CD14-positive monocyte (primary cell): Measurements from ENCODE around the gene RPS15. TPM values are rescaled to one million over a fixed set of nuclear protein-coding genes. Genes with fewer than 3 reads are reported as not detected.
"Not testable (repeated sequence)": the region's sequence is repeated elsewhere in the genome, so short reads cannot be mapped to it uniquely, and the experiment has no call there.

Experiments
- DNase-seq, 3 donors: peaks; one replicate each; pipeline ENCODE4 v3.0.0-alpha.2; 2011 to 2022
- H2AFZ ChIP-seq: 2 replicates; pipeline ENCODE4 v1.6.0; 2012; ENCODE audit warnings: mild to moderate bottlenecking, low read depth, low read length, inconsistent platforms; ENCODE audit not compliant: insufficient read depth, poor library complexity, severe bottlenecking
- H3K27ac ChIP-seq, 2 donors: 1 replicate in 1 of 2; 2 replicates in 1 of 2; pipeline ENCODE4 v1.5.1; 2012 to 2013; ENCODE audit warnings: low read length in 2 of 2, control low read depth in 1 of 2, inconsistent platforms in 1 of 2, low read depth in 1 of 2, mild to moderate bottlenecking in 1 of 2
- H3K27me3 ChIP-seq, 2 donors: one replicate each; pipeline versions ENCODE4 v1.6.0 to v1.6.1; 2011 to 2013; ENCODE audit warnings: low read length in 2 of 2; ENCODE audit not compliant: control insufficient read depth in 2 of 2, insufficient read depth in 2 of 2
- H3K36me3 ChIP-seq, 2 donors: replicated peaks in 1 of 2; 1 replicate in 1 of 2; 2 replicates in 1 of 2; pipeline versions ENCODE4 v1.5.1 to v1.6.1; 2012 to 2013; ENCODE audit warnings: low read length in 2 of 2, control low read depth in 1 of 2, inconsistent platforms in 1 of 2, mild to moderate bottlenecking in 1 of 2; ENCODE audit not compliant: insufficient read depth in 2 of 2, control insufficient read depth in 1 of 2
- H3K4me1 ChIP-seq, 2 donors: 1 replicate in 1 of 2; 2 replicates in 1 of 2; pipeline versions ENCODE4 v1.5.1 to v1.6.1; 2012 to 2013; ENCODE audit warnings: low read length in 2 of 2, control low read depth in 1 of 2, inconsistent platforms in 1 of 2, mild to moderate bottlenecking in 1 of 2, moderate library complexity in 1 of 2; ENCODE audit not compliant: insufficient read depth in 2 of 2, control insufficient read depth in 1 of 2
- H3K4me2 ChIP-seq: replicated peaks from 2 replicates; pipeline ENCODE3; 2012; ENCODE audit warnings: low read length, moderate library complexity, mild to moderate bottlenecking; ENCODE audit not compliant: poor library complexity, severe bottlenecking; ENCODE audit errors: extremely low read depth
- H3K4me3 ChIP-seq, 3 experiments: fragments of 200-600 bp in 1 of 3; sonication (generic) in 1 of 3; replicated peaks in 1 of 3; 1 replicate in 2 of 3; 2 replicates in 1 of 3; pipeline ENCODE4 v1.5.1; 2011 to 2013; ENCODE audit warnings: low read length in 3 of 3, mild to moderate bottlenecking in 3 of 3, control low read depth in 2 of 3, low read depth in 2 of 3, inconsistent platforms in 1 of 3, moderate library complexity in 1 of 3
- H3K79me2 ChIP-seq: 2 replicates; pipeline ENCODE4 v1.6.0; 2012; ENCODE audit warnings: mild to moderate bottlenecking, control low read depth, inconsistent platforms, low read length, moderate library complexity; ENCODE audit not compliant: insufficient read depth
- H3K9ac ChIP-seq: 2 replicates; pipeline ENCODE4 v1.6.0; 2017; ENCODE audit warnings: low read length, mild to moderate bottlenecking; ENCODE audit not compliant: insufficient read depth, poor library complexity, severe bottlenecking
- H3K9me3 ChIP-seq, 2 donors: replicated peaks in 1 of 2; 1 replicate in 1 of 2; 2 replicates in 1 of 2; pipeline versions ENCODE4 v1.5.1 to v1.6.1; 2012 to 2013; ENCODE audit warnings: low read length in 2 of 2, control low read depth in 1 of 2; ENCODE audit not compliant: control insufficient read depth in 1 of 2, insufficient read depth in 1 of 2
- H4K20me1 ChIP-seq: 2 replicates; pipeline ENCODE4 v1.6.0; 2012; ENCODE audit warnings: mild to moderate bottlenecking, low read length, control low read depth, moderate library complexity; ENCODE audit not compliant: insufficient read depth
- H3K27ac Mint-ChIP-seq, 7 donors: one replicate each; pipeline ENCODE4 v1.8.0; 2020; ENCODE audit warnings: mild to moderate bottlenecking in 7 of 7, mixed read lengths in 7 of 7, moderate library complexity in 6 of 7, inconsistent platforms in 2 of 7
- H3K27me3 Mint-ChIP-seq, 3 donors: one replicate each; pipeline ENCODE4 v1.8.0; 2021 to 2022; ENCODE audit warnings: low read depth in 3 of 3, mild to moderate bottlenecking in 3 of 3, mixed read lengths in 3 of 3, moderate library complexity in 3 of 3, inconsistent platforms in 1 of 3
- H3K36me3 Mint-ChIP-seq, 2 donors: one replicate each; pipeline ENCODE4 v1.8.0; 2020; ENCODE audit warnings: mixed read lengths in 2 of 2, inconsistent platforms in 1 of 2, mild to moderate bottlenecking in 1 of 2
- H3K4me1 Mint-ChIP-seq: one replicate; pipeline ENCODE4 v1.8.0; 2020; ENCODE audit warnings: mild to moderate bottlenecking, mixed read lengths
- H3K4me3 Mint-ChIP-seq, 2 donors: one replicate each; pipeline ENCODE4 v1.8.0; 2020; ENCODE audit warnings: mild to moderate bottlenecking in 2 of 2, mixed read lengths in 2 of 2, moderate library complexity in 1 of 2
- H3K9me3 Mint-ChIP-seq, 7 donors: one replicate each; pipeline ENCODE4 v1.8.0; 2020 to 2022; ENCODE audit warnings: mixed read lengths in 7 of 7, mild to moderate bottlenecking in 6 of 7, moderate library complexity in 6 of 7, inconsistent platforms in 2 of 7
- CTCF ChIP-seq: fragments of 200-600 bp; IDR thresholded peaks from one replicate; pipeline ENCODE4 v1.8.0; 2022; ENCODE audit warnings: antibody characterized with exemption, mild to moderate bottlenecking
- WGBS: methylation state at CpG from one replicate; pipeline ENCODE4 v1.1.5; 2013; ENCODE audit warnings: missing lambda C conversion rate; ENCODE audit not compliant: insufficient coverage; 5-methylcytosine and 5-hydroxymethylcytosine counted together
- intact Hi-C, 2 donors: fragments of 100-400 bp; cut with micrococcal nuclease; formaldehyde crosslinking; loops; one replicate each; pipeline versions ENCODE4 v1.15.0 to v1.15.1; 2023
- polyA plus RNA-seq, 3 donors: library from polyadenylated mRNA; depleted of rRNA in 1 of 3; unstranded in 2 of 3; stranded (reverse) in 1 of 3; fragments of 300-500 nt in 2 of 3; fragments of >200 nt in 1 of 3; fragmentation: Illumina TruSeq in 2 of 3; gene quantifications; 1 replicate in 2 of 3; 2 replicates in 1 of 3; pipeline ENCODE4 v1.2.3, GENCODE V29; 2012 to 2021

RPS15 gene
- polyA plus RNA-seq, 3 donors, result 1,318 to 3,451 (median 1,526) TPM

- Histone ChIP-seq H2AFZ (no peak overlapping the region), H3K9ac (no peak overlapping the region), H3K4me3 (no peak overlapping the region), H3K27me3 (peaks cover 20 to 30% of the 10 kb centered on the region in 2 donors), H3K4me2 (no peak overlapping the region), H3K4me1 (peaks cover 32 to 39% of the 10 kb centered on the region in 2 donors), H3K27ac (no peak overlapping the region), H3K9me3 (peaks cover 8 to 10% of the 10 kb centered on the region in 2 donors), H4K20me1 (peaks cover 59% of the 10 kb centered on the region), H3K36me3 (peaks cover 18 to 27% of the 10 kb centered on the region in 2 donors), H3K79me2 (peaks cover 29% of the 10 kb centered on the region)
- peaks cover 39% of the 10 kb centered on the region for H3K4me1 Mint-ChIP-seq
- H3K27me3 Mint-ChIP-seq, result peaks cover 25 to 37% (median 33%) of the 10 kb centered on the region in 3 donors
- TF ChIP-seq CTCF, result no peak
- 97% methylated on average over 30 of the region's 31 CpGs for WGBS
- no peak for DNase-seq
- peaks cover 20 to 34% of the 10 kb centered on the region in 2 donors for H3K36me3 Mint-ChIP-seq
- peaks cover 0 to 12% (median 2%) of the 10 kb centered on the region in 7 donors for H3K9me3 Mint-ChIP-seq
- H3K4me3 Mint-ChIP-seq, result no peak overlapping the region
- no peak overlapping the region for H3K27ac Mint-ChIP-seq
- intact Hi-C loops, result loop anchor here in 1 of 2 donors (5.0 kb wide), 1 partner anchor 34 kb away; no protein-coding TSS in a partner anchor
Measured at GRCh38 chr19:1475751-1476437, 37.7 kb downstream of the RPS15 start.

GRCh38 chr19:1477056-1477455, 38.9 kb downstream of the RPS15 start:
- H3K79me2 ChIP-seq, result peaks cover 29% of the 10 kb centered on the region
- H4K20me1 ChIP-seq, result peaks cover 47% of the 10 kb centered on the region
- peaks cover 9 to 18% of the 10 kb centered on the region in 2 donors for H3K27me3 ChIP-seq
- H3K4me2 ChIP-seq, H3K9me3 ChIP-seq, H3K9ac ChIP-seq, H3K4me3 ChIP-seq, H3K9me3 Mint-ChIP-seq, H3K27ac Mint-ChIP-seq, DNase-seq, H3K27ac ChIP-seq, H2AFZ ChIP-seq, H3K4me3 Mint-ChIP-seq: not testable (repeated sequence)
- peaks cover 22 to 30% of the 10 kb centered on the region in 2 donors for H3K4me1 ChIP-seq
- Mint-ChIP-seq H3K4me1 (peaks cover 31% of the 10 kb centered on the region), H3K36me3 (peaks cover 20 to 34% of the 10 kb centered on the region in 2 donors), H3K27me3 (peaks cover 13 to 25% (median 22%) of the 10 kb centered on the region in 3 donors)
- intact Hi-C loops, result loop anchor here in 1 of 2 donors (5.0 kb wide), 1 partner anchor 35 kb away; no protein-coding TSS in a partner anchor
- H3K36me3 ChIP-seq, result peaks cover 18 to 27% of the 10 kb centered on the region in 2 donors
- WGBS, result 96% methylated on average over 6 of the region's 9 CpGs
